ENCODE data around the gene TSSK3. TPM values are rescaled to one million over a fixed set of nuclear protein-coding genes. Genes with fewer than 3 reads are reported as not detected.

The TSSK3 gene
- total RNA-seq, 2 donors from 2014 or later, result 3.4 to 6.4 TPM

DNA sequence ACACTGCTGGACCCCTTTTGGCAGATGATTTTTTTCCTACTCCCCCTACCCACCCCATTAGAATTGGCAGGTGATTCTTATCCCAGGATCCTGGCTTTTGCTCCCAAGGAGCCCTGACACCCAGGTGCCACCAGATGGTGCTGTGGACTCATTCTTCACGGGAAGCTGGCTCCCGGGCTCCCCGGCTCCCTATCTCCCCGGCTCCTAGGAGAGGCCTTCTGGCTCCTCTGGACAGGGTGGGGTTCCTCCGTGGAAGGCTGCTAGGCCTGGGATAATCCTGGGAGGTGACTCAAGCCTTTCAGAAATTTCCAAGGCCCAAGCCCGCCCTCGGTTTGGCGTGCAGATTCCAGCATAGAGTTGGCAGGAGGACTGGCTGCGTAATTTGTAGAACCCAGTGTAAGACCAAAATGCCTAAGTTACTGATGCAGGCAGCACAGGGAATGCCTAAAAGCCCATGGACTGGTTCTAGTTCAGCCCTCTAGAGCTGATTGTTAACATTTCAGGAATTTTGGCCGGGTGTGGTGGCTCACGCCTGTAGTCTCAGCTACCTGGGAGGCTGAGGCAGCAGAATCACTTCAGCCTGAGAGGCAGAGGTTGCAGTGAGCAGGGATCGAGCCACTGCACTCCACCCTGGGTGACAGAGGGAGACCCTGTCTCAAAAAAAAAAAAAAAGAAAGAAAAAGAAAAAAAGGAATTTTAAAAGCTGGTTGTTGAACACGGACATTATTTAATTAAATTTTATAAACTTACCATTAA, 38.7 kb downstream of the TSSK3 start:
- H3K27ac ChIP-seq (ENCODE audit: low read depth, low read length), result no peak overlapping the region
- H3K9ac ChIP-seq (ENCODE audit: extremely low read depth, low read length, poor library complexity, severe bottlenecking), result no peak overlapping the region
- Mint-ChIP-seq H3K36me3 (ENCODE audit: low read depth) (peaks cover 9% of the 10 kb centered on the region), H3K27me3 (ENCODE audit: insufficient read depth) (no peaks in the 10 kb centered on the region), H3K4me3 (no peak overlapping the region), H3K27ac (peak overlapping the region; percentile 74), H3K9me3 (peaks cover 9% of the 10 kb centered on the region), H3K4me1 (peaks cover 7% of the 10 kb centered on the region)
- DNase-seq, result peak; percentile 96
- no peak overlapping the region for H3K4me3 ChIP-seq (ENCODE audit: low read length)
- TF ChIP-seq, protein P1, sequence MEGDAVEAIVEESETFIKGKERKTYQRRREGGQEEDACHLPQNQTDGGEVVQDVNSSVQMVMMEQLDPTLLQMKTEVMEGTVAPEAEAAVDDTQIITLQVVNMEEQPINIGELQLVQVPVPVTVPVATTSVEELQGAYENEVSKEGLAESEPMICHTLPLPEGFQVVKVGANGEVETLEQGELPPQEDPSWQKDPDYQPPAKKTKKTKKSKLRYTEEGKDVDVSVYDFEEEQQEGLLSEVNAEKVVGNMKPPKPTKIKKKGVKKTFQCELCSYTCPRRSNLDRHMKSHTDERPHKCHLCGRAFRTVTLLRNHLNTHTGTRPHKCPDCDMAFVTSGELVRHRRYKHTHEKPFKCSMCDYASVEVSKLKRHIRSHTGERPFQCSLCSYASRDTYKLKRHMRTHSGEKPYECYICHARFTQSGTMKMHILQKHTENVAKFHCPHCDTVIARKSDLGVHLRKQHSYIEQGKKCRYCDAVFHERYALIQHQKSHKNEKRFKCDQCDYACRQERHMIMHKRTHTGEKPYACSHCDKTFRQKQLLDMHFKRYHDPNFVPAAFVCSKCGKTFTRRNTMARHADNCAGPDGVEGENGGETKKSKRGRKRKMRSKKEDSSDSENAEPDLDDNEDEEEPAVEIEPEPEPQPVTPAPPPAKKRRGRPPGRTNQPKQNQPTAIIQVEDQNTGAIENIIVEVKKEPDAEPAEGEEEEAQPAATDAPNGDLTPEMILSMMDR (conservative IDR thresholded peaks at IDR 0.05), result peak; percentile 96
- peaks cover 6% of the 10 kb centered on the region for H3K9me3 ChIP-seq (ENCODE audit: control insufficient read depth, low read length)
- no peaks in the 10 kb centered on the region for H3K4me1 ChIP-seq (ENCODE audit: control insufficient read depth, insufficient read depth, low read length)
- WGBS, 2 experiments (ENCODE audit: insufficient coverage in 1 of 2, insufficient read length in 1 of 2), result 42 to 52% methylated on average over 9 to 12 of the region's 13 CpGs
- no peaks in the 10 kb centered on the region for H3K36me3 ChIP-seq (ENCODE audit: control insufficient read depth, insufficient read depth, low read length)
- H3K27me3 ChIP-seq (ENCODE audit: control insufficient read depth, insufficient read depth, low read length, poor library complexity, severe bottlenecking), result no peaks in the 10 kb centered on the region

DNA sequence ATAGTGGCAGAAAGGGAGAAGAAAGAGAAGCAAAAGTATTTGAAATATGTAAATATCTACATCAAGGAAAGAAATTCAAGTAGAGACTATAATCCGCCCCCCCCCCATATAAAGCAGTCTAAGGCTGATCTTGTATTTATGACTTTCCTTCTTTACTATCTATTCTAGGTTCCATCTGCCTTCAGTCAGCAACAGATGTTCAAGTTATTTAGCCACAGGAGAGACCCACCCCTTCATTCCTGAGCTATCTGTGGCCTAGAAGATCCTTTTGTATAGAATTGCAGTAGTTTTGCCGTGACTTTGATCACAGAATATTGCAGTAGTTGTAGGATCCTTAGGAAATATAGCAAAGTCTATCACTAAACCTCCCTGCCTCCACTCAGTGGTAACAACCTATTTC, 42.6 kb downstream of the TSSK3 start:
- Histone ChIP-seq H3K27ac (ENCODE audit: low read depth, low read length) (no peak overlapping the region), H3K27me3 (ENCODE audit: control insufficient read depth, insufficient read depth, low read length, poor library complexity, severe bottlenecking) (no peaks in the 10 kb centered on the region), H3K36me3 (ENCODE audit: control insufficient read depth, insufficient read depth, low read length) (no peaks in the 10 kb centered on the region), H3K4me1 (ENCODE audit: control insufficient read depth, insufficient read depth, low read length) (no peaks in the 10 kb centered on the region), H3K9me3 (ENCODE audit: control insufficient read depth, low read length) (peaks cover 5% of the 10 kb centered on the region), H3K4me3 (ENCODE audit: low read length) (no peak overlapping the region), H3K9ac (ENCODE audit: extremely low read depth, low read length, poor library complexity, severe bottlenecking) (no peak overlapping the region)
- no peak overlapping the region for H3K27ac Mint-ChIP-seq
- no peak overlapping the region for H3K4me3 Mint-ChIP-seq
- TF ChIP-seq, protein P1 (conservative IDR thresholded peaks at IDR 0.05), result no peak
- H3K27me3 Mint-ChIP-seq (ENCODE audit: insufficient read depth), result no peaks in the 10 kb centered on the region
- WGBS, 2 experiments (ENCODE audit: insufficient coverage in 1 of 2, insufficient read length in 1 of 2), result 71% methylated on average over 1 of the region's 2 CpGs; no CpG with 5 or more reads in 1 of the 2 experiments
- H3K4me1 Mint-ChIP-seq, result peaks cover 3% of the 10 kb centered on the region
- H3K36me3 Mint-ChIP-seq (ENCODE audit: low read depth), result no peaks in the 10 kb centered on the region
- peaks cover 6% of the 10 kb centered on the region for H3K9me3 Mint-ChIP-seq
- DNase-seq, result no peak

GRCh38 chr1:32405672-32406467, 43.5 kb downstream of the TSSK3 start:
- no peaks in the 10 kb centered on the region for H3K4me1 ChIP-seq (ENCODE audit: control insufficient read depth, insufficient read depth, low read length)
- H3K4me1 Mint-ChIP-seq, result peaks cover 2% of the 10 kb centered on the region
- H3K27me3 Mint-ChIP-seq (ENCODE audit: insufficient read depth), result no peaks in the 10 kb centered on the region
- H3K27me3 ChIP-seq (ENCODE audit: control insufficient read depth, insufficient read depth, low read length, poor library complexity, severe bottlenecking), result no peaks in the 10 kb centered on the region
- H3K36me3 Mint-ChIP-seq (ENCODE audit: low read depth), result no peaks in the 10 kb centered on the region
- WGBS, 2 experiments (ENCODE audit: insufficient coverage in 1 of 2, insufficient read length in 1 of 2), result 87 to 97% methylated on average over 3 to 4 of the region's 4 CpGs
- TF ChIP-seq, protein P1 (conservative IDR thresholded peaks at IDR 0.05), result no peak
- no peak overlapping the region for H3K27ac Mint-ChIP-seq
- no peak for DNase-seq
- H3K9ac ChIP-seq (ENCODE audit: extremely low read depth, low read length, poor library complexity, severe bottlenecking), result no peak overlapping the region
- no peaks in the 10 kb centered on the region for H3K36me3 ChIP-seq (ENCODE audit: control insufficient read depth, insufficient read depth, low read length)
- H3K4me3 ChIP-seq (ENCODE audit: low read length), result no peak overlapping the region
- H3K9me3 Mint-ChIP-seq, result peaks cover 8% of the 10 kb centered on the region
- H3K27ac ChIP-seq (ENCODE audit: low read depth, low read length), result no peak overlapping the region
- H3K9me3 ChIP-seq (ENCODE audit: control insufficient read depth, low read length), result peaks cover 5% of the 10 kb centered on the region
- no peak overlapping the region for H3K4me3 Mint-ChIP-seq
